Liver (tissue), 9 donors: ENCODE measurements around the gene ZNRF3. TPM values are rescaled to one million over a fixed set of nuclear protein-coding genes. Genes with fewer than 3 reads are reported as not detected.

Experiments
- DNase-seq: peaks from one replicate; pipeline ENCODE4 v3.0.0-alpha.2; 2017; ENCODE audit warnings: low spot score
- H3K27ac ChIP-seq, 2 donors: one replicate each; pipeline ENCODE4 v1.7.0; 2013; ENCODE audit warnings: inconsistent platforms in 2 of 2, low read length in 2 of 2, control low read depth in 1 of 2, low read depth in 1 of 2, mild to moderate bottlenecking in 1 of 2
- H3K27me3 ChIP-seq, 4 donors: one replicate each; pipeline versions ENCODE4 v1.6.1 to v1.7.0; 2013; ENCODE audit warnings: low read length in 3 of 4, inconsistent platforms in 1 of 4, mild to moderate bottlenecking in 1 of 4, moderate library complexity in 1 of 4; ENCODE audit not compliant: control insufficient read depth in 4 of 4, insufficient read depth in 4 of 4
- H3K36me3 ChIP-seq, 4 donors: one replicate each; pipeline versions ENCODE4 v1.6.1 to v1.7.0; 2013; ENCODE audit warnings: low read length in 3 of 4, mild to moderate bottlenecking in 3 of 4, low read depth in 1 of 4, moderate library complexity in 1 of 4; ENCODE audit not compliant: control insufficient read depth in 4 of 4, insufficient read depth in 3 of 4
- H3K4me1 ChIP-seq, 4 donors: one replicate each; pipeline versions ENCODE4 v1.6.1 to v1.7.0; 2013; ENCODE audit warnings: low read length in 3 of 4, mild to moderate bottlenecking in 3 of 4, moderate library complexity in 1 of 4; ENCODE audit not compliant: control insufficient read depth in 4 of 4, insufficient read depth in 4 of 4
- H3K4me3 ChIP-seq, 3 donors: one replicate each; pipeline versions ENCODE4 v1.6.1 to v1.7.0; 2013; ENCODE audit warnings: low read length in 3 of 3, control low read depth in 1 of 3, low read depth in 1 of 3, mild to moderate bottlenecking in 1 of 3
- H3K9ac ChIP-seq, 2 donors: one replicate each; pipeline ENCODE4 v1.7.0; 2013; ENCODE audit warnings: low read length in 2 of 2, mild to moderate bottlenecking in 2 of 2, moderate library complexity in 2 of 2, control low read depth in 1 of 2, low read depth in 1 of 2
- H3K9me3 ChIP-seq, 4 donors: one replicate each; pipeline versions ENCODE4 v1.6.1 to v1.7.0; 2013; ENCODE audit warnings: low read length in 3 of 4; ENCODE audit not compliant: control insufficient read depth in 4 of 4
- CTCF ChIP-seq: fragments of 150-350 bp; IDR thresholded peaks from 2 replicates; pipeline ENCODE4 v1.5.1; 2017; ENCODE audit warnings: improper control_type of control experiment, low read depth, low read length; ENCODE audit not compliant: missing input control
- EGR1 ChIP-seq, 2 donors: IDR thresholded peaks; 2 replicates each; pipeline ENCODE4 v1.6.1; 2016 to 2018; ENCODE audit warnings: antibody characterized with exemption in 2 of 2, low read depth in 2 of 2
- FOXA1 ChIP-seq: IDR thresholded peaks from 2 replicates; pipeline ENCODE4 v1.6.1; 2016; ENCODE audit warnings: antibody characterized with exemption
- FOXA2 ChIP-seq: IDR thresholded peaks from 2 replicates; pipeline ENCODE4 v1.6.1; 2016; ENCODE audit warnings: antibody characterized with exemption
- GABPA ChIP-seq, 2 donors: IDR thresholded peaks in 1 of 2; conservative IDR thresholded peaks in 1 of 2; 2 replicates each; pipeline ENCODE4 v1.6.1; 2016; ENCODE audit warnings: antibody characterized with exemption in 2 of 2, mild to moderate bottlenecking in 1 of 2, moderate library complexity in 1 of 2
- HNF4A ChIP-seq, 2 donors: conservative IDR thresholded peaks; 2 replicates each; pipeline ENCODE4 v1.6.1; 2016; ENCODE audit warnings: antibody characterized with exemption in 2 of 2, mild to moderate bottlenecking in 2 of 2
- HNF4G ChIP-seq: IDR thresholded peaks from 2 replicates; pipeline ENCODE4 v1.6.1; 2016; ENCODE audit warnings: antibody characterized with exemption
- JUND ChIP-seq, 2 donors: IDR thresholded peaks; 2 replicates each; pipeline ENCODE4 v1.6.1; 2016; ENCODE audit warnings: antibody characterized with exemption in 2 of 2
- NR2F2 ChIP-seq: IDR thresholded peaks from 2 replicates; pipeline ENCODE4 v1.6.1; 2016; ENCODE audit warnings: antibody characterized with exemption
- RAD21 ChIP-seq, 2 donors: IDR thresholded peaks; 2 replicates each; pipeline ENCODE4 v1.6.1; 2016; ENCODE audit warnings: antibody characterized with exemption in 2 of 2, mild to moderate bottlenecking in 2 of 2
- REST ChIP-seq: IDR thresholded peaks from 2 replicates; pipeline ENCODE4 v1.6.1; 2016; ENCODE audit warnings: antibody characterized with exemption, mild to moderate bottlenecking
- RXRA ChIP-seq, 2 donors: IDR thresholded peaks; 2 replicates each; pipeline ENCODE4 v1.6.1; 2017 to 2018; ENCODE audit warnings: antibody characterized with exemption in 2 of 2, mild to moderate bottlenecking in 1 of 2
- SP1 ChIP-seq: IDR thresholded peaks from 2 replicates; pipeline ENCODE4 v1.6.1; 2018; ENCODE audit warnings: antibody characterized with exemption, mild to moderate bottlenecking
- TAF1 ChIP-seq: conservative IDR thresholded peaks from 2 replicates; pipeline ENCODE4 v1.6.1; 2016; ENCODE audit warnings: antibody characterized with exemption, mild to moderate bottlenecking
- YY1 ChIP-seq: IDR thresholded peaks from 2 replicates; pipeline ENCODE4 v1.6.1; 2016; ENCODE audit warnings: antibody characterized with exemption, mild to moderate bottlenecking
- WGBS: extraction: QIAGEN DNeasy Blood & Tissue Kit; methylation state at CpG from one replicate; pipeline ENCODE4 v1.1.7; 2013; 5-methylcytosine and 5-hydroxymethylcytosine counted together
- polyA plus RNA-seq, 2 donors: library from polyadenylated mRNA; stranded (reverse) in 1 of 2; unstranded in 1 of 2; fragments of 200-250 nt in 1 of 2; fragments of >200 nt in 1 of 2; fragmentation: Nextera tagmentation in 1 of 2; extraction: Ambion mirVana in 1 of 2; gene quantifications; one replicate each; pipeline versions ENCODE4 v1.2.1 to v1.2.3, GENCODE V29; 2013 to 2015
- total RNA-seq, 2 donors: library from RNA; depleted of rRNA; stranded (reverse); fragments of >200 nt; gene quantifications; one replicate each; pipeline ENCODE4 v1.2.3, GENCODE V29; 2014
- TF ChIP-seq, protein P1 (sequence below): IDR thresholded peaks from 2 replicates; pipeline ENCODE4 v1.6.1; 2016; ENCODE audit warnings: antibody characterized with exemption
- TF ChIP-seq, protein P2 (sequence below): IDR thresholded peaks from 2 replicates; pipeline ENCODE4 v1.6.1; 2016; ENCODE audit warnings: antibody characterized with exemption
- TF ChIP-seq, protein P3 (sequence below): IDR thresholded peaks from 2 replicates; pipeline ENCODE4 v1.6.1; 2016; ENCODE audit warnings: antibody characterized with exemption
- donor health status: healthy.
- donor health status: healthy.
- donor health status: healthy.
- donor health status: healthy.
- donor health status: healthy.

ZNRF3 gene
- total and polyA plus RNA-seq, 4 donors: 2.2 to 5.9 (median 4.7) TPM

- peaks cover 4 to 42% (median 26%) of the 10 kb centered on the region in 4 donors for H3K4me1 ChIP-seq
- H3K9ac ChIP-seq: peak overlapping the region in 1 of 2 donors; percentile 52
- TF ChIP-seq HNF4G: no peak
- no peak for TF ChIP-seq NR2F2
- TF ChIP-seq YY1: no peak
- TF ChIP-seq, protein P1, sequence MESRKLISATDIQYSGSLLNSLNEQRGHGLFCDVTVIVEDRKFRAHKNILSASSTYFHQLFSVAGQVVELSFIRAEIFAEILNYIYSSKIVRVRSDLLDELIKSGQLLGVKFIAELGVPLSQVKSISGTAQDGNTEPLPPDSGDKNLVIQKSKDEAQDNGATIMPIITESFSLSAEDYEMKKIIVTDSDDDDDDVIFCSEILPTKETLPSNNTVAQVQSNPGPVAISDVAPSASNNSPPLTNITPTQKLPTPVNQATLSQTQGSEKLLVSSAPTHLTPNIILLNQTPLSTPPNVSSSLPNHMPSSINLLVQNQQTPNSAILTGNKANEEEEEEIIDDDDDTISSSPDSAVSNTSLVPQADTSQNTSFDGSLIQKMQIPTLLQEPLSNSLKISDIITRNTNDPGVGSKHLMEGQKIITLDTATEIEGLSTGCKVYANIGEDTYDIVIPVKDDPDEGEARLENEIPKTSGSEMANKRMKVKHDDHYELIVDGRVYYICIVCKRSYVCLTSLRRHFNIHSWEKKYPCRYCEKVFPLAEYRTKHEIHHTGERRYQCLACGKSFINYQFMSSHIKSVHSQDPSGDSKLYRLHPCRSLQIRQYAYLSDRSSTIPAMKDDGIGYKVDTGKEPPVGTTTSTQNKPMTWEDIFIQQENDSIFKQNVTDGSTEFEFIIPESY: no peak
- TF ChIP-seq RAD21 (IDR thresholded peaks at IDR 0.05): no peak
- no peak for TF ChIP-seq TAF1
- TF ChIP-seq HNF4A (conservative IDR thresholded peaks at IDR 0.05): peak in 1 of 2 donors; percentile 23
- TF ChIP-seq RXRA (IDR thresholded peaks at IDR 0.05): peak in 1 of 2 donors; percentile 38
- TF ChIP-seq, protein P2, sequence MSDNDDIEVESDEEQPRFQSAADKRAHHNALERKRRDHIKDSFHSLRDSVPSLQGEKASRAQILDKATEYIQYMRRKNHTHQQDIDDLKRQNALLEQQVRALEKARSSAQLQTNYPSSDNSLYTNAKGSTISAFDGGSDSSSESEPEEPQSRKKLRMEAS: no peak
- no peak for TF ChIP-seq FOXA2
- no peaks in the 10 kb centered on the region for H3K9me3 ChIP-seq
- DNase-seq: no peak
- no peak overlapping the region for H3K4me3 ChIP-seq
- 54% methylated on average over 7 of the region's 7 CpGs for WGBS
- H3K27me3 ChIP-seq: no peaks in the 10 kb centered on the region
- H3K27ac ChIP-seq: peak overlapping the region; percentile 4 to 10
- no peaks in the 10 kb centered on the region for H3K36me3 ChIP-seq
Observed at GRCh38 chr22:28920757-28921584, 37.6 kb downstream of the ZNRF3 start.

GRCh38 chr22:28921585-28921879 lies 38.2 kb downstream of the ZNRF3 start:
- TF ChIP-seq YY1: no peak
- no peak for TF ChIP-seq RAD21 (IDR thresholded peaks at IDR 0.05)
- no peak for TF ChIP-seq SP1
- TF ChIP-seq CTCF: no peak
- no peak for TF ChIP-seq GABPA (IDR thresholded peaks at IDR 0.05 in 1 of 2, conservative IDR thresholded peaks at IDR 0.05 in 1 of 2)
- TF ChIP-seq FOXA1: no peak
- no peak for TF ChIP-seq REST
- no peak for TF ChIP-seq HNF4G
- TF ChIP-seq TAF1: no peak
- TF ChIP-seq, protein P2: no peak
- TF ChIP-seq, protein P3, sequence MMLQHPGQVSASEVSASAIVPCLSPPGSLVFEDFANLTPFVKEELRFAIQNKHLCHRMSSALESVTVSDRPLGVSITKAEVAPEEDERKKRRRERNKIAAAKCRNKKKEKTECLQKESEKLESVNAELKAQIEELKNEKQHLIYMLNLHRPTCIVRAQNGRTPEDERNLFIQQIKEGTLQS: no peak
- TF ChIP-seq EGR1 (IDR thresholded peaks at IDR 0.05; ENCODE audit: low read depth in 2 of 2): no peak
- TF ChIP-seq, protein P1: no peak
- TF ChIP-seq JUND (IDR thresholded peaks at IDR 0.05): no peak
- no peak for TF ChIP-seq HNF4A (conservative IDR thresholded peaks at IDR 0.05)
- no peak for TF ChIP-seq NR2F2
- TF ChIP-seq FOXA2: no peak
- no peak for TF ChIP-seq RXRA (IDR thresholded peaks at IDR 0.05)
- peaks cover 4 to 42% (median 26%) of the 10 kb centered on the region in 4 donors for H3K4me1 ChIP-seq
- 65% methylated on average over 1 of the region's 1 CpG for WGBS

More at GRCh38 chr22:28921585-28921879, 38.2 kb downstream of the ZNRF3 start:
- H3K9me3 ChIP-seq: no peaks in the 10 kb centered on the region
- no peaks in the 10 kb centered on the region for H3K36me3 ChIP-seq
- H3K4me3 ChIP-seq: no peak overlapping the region
- H3K27me3 ChIP-seq: no peaks in the 10 kb centered on the region
- no peak for DNase-seq
- H3K27ac ChIP-seq: peak overlapping the region in 1 of 2 donors; percentile 4
- no peak overlapping the region for H3K9ac ChIP-seq
